Uterus (tissue), 4 donors: ENCODE results near the gene HBQ1. TPM values are rescaled to one million over a fixed set of nuclear protein-coding genes. Genes with fewer than 3 reads are reported as not detected.

Source experiments
- DNase-seq, 2 donors: peaks; one replicate each; pipeline ENCODE4 v3.0.0-alpha.2; 2019 to 2020
- H3K27ac ChIP-seq, 2 donors: fragments of 200-600 bp; sonication (generic); 1 replicate in 1 of 2; 2 replicates in 1 of 2; pipeline ENCODE4 v1.5.1; 2016 to 2018
- H3K27me3 ChIP-seq, 2 donors: fragments of 200-600 bp; sonication (generic); one replicate each; pipeline ENCODE4 v1.5.1; 2018 to 2019; ENCODE audit warnings: control low read depth in 1 of 2
- H3K36me3 ChIP-seq, 2 donors: fragments of 200-600 bp; sonication (generic); one replicate each; pipeline ENCODE4 v1.5.1; 2019; ENCODE audit warnings: control low read depth in 1 of 2
- H3K4me1 ChIP-seq, 2 donors: fragments of 200-600 bp; sonication (generic); one replicate each; pipeline ENCODE4 v1.5.1; 2018 to 2019; ENCODE audit warnings: control low read depth in 1 of 2
- H3K4me3 ChIP-seq, 2 donors: fragments of 200-600 bp; sonication (generic); 1 replicate in 1 of 2; 2 replicates in 1 of 2; pipeline ENCODE4 v1.5.1; 2018 to 2019; ENCODE audit warnings: mild to moderate bottlenecking in 1 of 2
- H3K9me3 ChIP-seq, 2 donors: fragments of 200-600 bp; sonication (generic); one replicate each; pipeline ENCODE4 v1.5.1; 2019; ENCODE audit warnings: control low read depth in 1 of 2
- CTCF ChIP-seq, 4 experiments: fragments of 200-600 bp in 2 of 4; fragments of 450-650 bp in 2 of 4; sonication (generic) in 2 of 4; IDR thresholded peaks; one replicate each; pipeline ENCODE4 v1.5.1; 2016 to 2019; ENCODE audit warnings: antibody characterized with exemption in 4 of 4, mild to moderate bottlenecking in 2 of 4, moderate library complexity in 1 of 4
- POLR2A ChIP-seq, 2 donors: fragments of 450-650 bp; IDR thresholded peaks; one replicate each; pipeline ENCODE4 v1.6.1; 2016; ENCODE audit warnings: antibody characterized with exemption in 2 of 2, mild to moderate bottlenecking in 1 of 2, moderate library complexity in 1 of 2
- intact Hi-C: fragments of 100-400 bp; cut with DNase I; formaldehyde crosslinking; loops from one replicate; pipeline ENCODE4 v1.15.1; 2023; ENCODE audit warnings: low total_unique reads
- total RNA-seq, 4 donors: library from RNA; depleted of rRNA in 3 of 4; stranded (reverse); fragments of >200 nt in 3 of 4; gene quantifications; one replicate each; pipeline versions ENCODE4 v1.1.0 to v1.2.4, GENCODE V29; 2014 to 2023
- donor health status: DM: yes; HTN: yes; CAD: no.

The HBQ1 gene
- total RNA-seq, 4 donors from 2014 or later, result 4.1 TPM; not detected in 3

- no peak for DNase-seq
- peaks cover 0 to 15% of the 10 kb centered on the region in 2 donors for H3K4me1 ChIP-seq
- no peaks in the 10 kb centered on the region for H3K9me3 ChIP-seq
- H3K27ac ChIP-seq, result no peak overlapping the region
- peaks cover 30 to 40% of the 10 kb centered on the region in 2 donors for H3K27me3 ChIP-seq
- no peak overlapping the region for H3K4me3 ChIP-seq
- no peak for TF ChIP-seq POLR2A (IDR thresholded peaks at IDR 0.05)
- H3K36me3 ChIP-seq, result no peaks in the 10 kb centered on the region
- intact Hi-C loops, result no loop called here
Measured at GRCh38 chr16:177394-177822, 2.9 kb upstream of the HBQ1 start.

GRCh38 chr16:177981-178667 is 2.1 kb upstream of the HBQ1 start:
- no peaks in the 10 kb centered on the region for H3K36me3 ChIP-seq
- peaks cover 0 to 15% of the 10 kb centered on the region in 2 donors for H3K4me1 ChIP-seq
- no peak for TF ChIP-seq POLR2A (IDR thresholded peaks at IDR 0.05)
- TF ChIP-seq CTCF (IDR thresholded peaks at IDR 0.05), result no peak
- no peak overlapping the region for H3K27ac ChIP-seq
- no peaks in the 10 kb centered on the region for H3K9me3 ChIP-seq
- H3K4me3 ChIP-seq, result no peak overlapping the region
- H3K27me3 ChIP-seq, result peaks cover 30 to 40% of the 10 kb centered on the region in 2 donors
- DNase-seq, result no peak
- intact Hi-C loops, result no loop called here

- peaks cover 30 to 40% of the 10 kb centered on the region in 2 donors for H3K27me3 ChIP-seq
Measured at GRCh38 chr16:178668-179015, 1.6 kb upstream of the HBQ1 start.

GRCh38 chr16:179211-180092 is 807 bp upstream of the HBQ1 start:
- H3K27me3 ChIP-seq, result peaks cover 30 to 39% of the 10 kb centered on the region in 2 donors
- intact Hi-C loops, result no loop called here
- no peaks in the 10 kb centered on the region for H3K36me3 ChIP-seq
- no peaks in the 10 kb centered on the region for H3K9me3 ChIP-seq
- no peak for TF ChIP-seq POLR2A (IDR thresholded peaks at IDR 0.05)
- TF ChIP-seq CTCF (IDR thresholded peaks at IDR 0.05), result no peak
- H3K4me1 ChIP-seq, result peaks cover 0 to 15% of the 10 kb centered on the region in 2 donors
- no peak overlapping the region for H3K27ac ChIP-seq
- no peak for DNase-seq
- no peak overlapping the region for H3K4me3 ChIP-seq

More at GRCh38 chr16:178668-179015, 1.6 kb upstream of the HBQ1 start:
- no peak for TF ChIP-seq CTCF (IDR thresholded peaks at IDR 0.05)
- TF ChIP-seq POLR2A (IDR thresholded peaks at IDR 0.05), result no peak
- Histone ChIP-seq H3K4me1 (peaks cover 0 to 15% of the 10 kb centered on the region in 2 donors), H3K4me3 (no peak overlapping the region), H3K36me3 (no peaks in the 10 kb centered on the region), H3K27ac (no peak overlapping the region), H3K9me3 (no peaks in the 10 kb centered on the region)
- DNase-seq, result no peak
- intact Hi-C loops, result no loop called here

- intact Hi-C loops, result no loop called here
- Histone ChIP-seq H3K9me3 (no peaks in the 10 kb centered on the region), H3K27me3 (peaks cover 27 to 30% of the 10 kb centered on the region in 2 donors), H3K4me1 (peaks cover 0 to 15% of the 10 kb centered on the region in 2 donors), H3K36me3 (no peaks in the 10 kb centered on the region), H3K27ac (no peak overlapping the region), H3K4me3 (peak overlapping the region in 1 of 2 donors; percentile 12)
- TF ChIP-seq POLR2A (IDR thresholded peaks at IDR 0.05) (no peak), CTCF (IDR thresholded peaks at IDR 0.05) (peak in 2 of 4 experiments; percentile 89 to 91)
- DNase-seq, result no peak
Measured at GRCh38 chr16:180681-181564, 664 bp downstream of the HBQ1 start.
